Fibroblast of skin of left biceps (primary cell): ENCODE measurements around the gene CNN1.
"Not testable (repeated sequence)": the region's sequence is repeated elsewhere in the genome, so short reads cannot be mapped to it uniquely, and the experiment has no call there.

ENCODE experiments used
- DNase-seq, 2 experiments: peaks; one replicate each; pipeline ENCODE4 v3.0.0-alpha.2; 2013; ENCODE audit warnings: low read depth in 2 of 2

CNN1 gene

GRCh38 chr19:11599704-11600103, 61.1 kb downstream of the CNN1 start:
- DNase-seq: not testable (repeated sequence)
